Nephron (organoid): ENCODE measurements around the gene NDUFS2.
A peak's percentile ranks its signal among the peaks of the same experiment; 100 is the strongest.

ENCODE experiments used
- H3K27ac Mint-ChIP-seq, 3 experiments: 2 replicates each; pipeline ENCODE4 v1.8.0; 2020; ENCODE audit warnings: mixed read lengths in 3 of 3, mild to moderate bottlenecking in 2 of 3, moderate library complexity in 1 of 3
- H3K27me3 Mint-ChIP-seq: 2 replicates; pipeline ENCODE4 v1.8.0; 2021; ENCODE audit warnings: low read depth, mild to moderate bottlenecking, moderate library complexity, mixed read lengths
- H3K36me3 Mint-ChIP-seq: 2 replicates; pipeline ENCODE4 v1.8.0; 2020; ENCODE audit warnings: low read depth, mixed read lengths
- H3K4me1 Mint-ChIP-seq: 2 replicates; pipeline ENCODE4 v1.8.0; 2020; ENCODE audit warnings: mixed read lengths
- H3K4me3 Mint-ChIP-seq, 3 experiments: 2 replicates each; pipeline ENCODE4 v1.8.0; 2020; ENCODE audit warnings: mild to moderate bottlenecking in 3 of 3, mixed read lengths in 3 of 3, moderate library complexity in 2 of 3
- H3K9me3 Mint-ChIP-seq: 2 replicates; pipeline ENCODE4 v1.8.0; 2020; ENCODE audit warnings: mixed read lengths
- TF ChIP-seq, protein P1 (sequence below), 3 experiments: fragments of 200-600 bp; sonication (generic); IDR thresholded peaks; one replicate each; pipeline ENCODE4 v1.5.0; 2021; ENCODE audit warnings: antibody characterized with exemption in 3 of 3; ENCODE audit not compliant: unreplicated experiment in 3 of 3

The NDUFS2 gene

DNA sequence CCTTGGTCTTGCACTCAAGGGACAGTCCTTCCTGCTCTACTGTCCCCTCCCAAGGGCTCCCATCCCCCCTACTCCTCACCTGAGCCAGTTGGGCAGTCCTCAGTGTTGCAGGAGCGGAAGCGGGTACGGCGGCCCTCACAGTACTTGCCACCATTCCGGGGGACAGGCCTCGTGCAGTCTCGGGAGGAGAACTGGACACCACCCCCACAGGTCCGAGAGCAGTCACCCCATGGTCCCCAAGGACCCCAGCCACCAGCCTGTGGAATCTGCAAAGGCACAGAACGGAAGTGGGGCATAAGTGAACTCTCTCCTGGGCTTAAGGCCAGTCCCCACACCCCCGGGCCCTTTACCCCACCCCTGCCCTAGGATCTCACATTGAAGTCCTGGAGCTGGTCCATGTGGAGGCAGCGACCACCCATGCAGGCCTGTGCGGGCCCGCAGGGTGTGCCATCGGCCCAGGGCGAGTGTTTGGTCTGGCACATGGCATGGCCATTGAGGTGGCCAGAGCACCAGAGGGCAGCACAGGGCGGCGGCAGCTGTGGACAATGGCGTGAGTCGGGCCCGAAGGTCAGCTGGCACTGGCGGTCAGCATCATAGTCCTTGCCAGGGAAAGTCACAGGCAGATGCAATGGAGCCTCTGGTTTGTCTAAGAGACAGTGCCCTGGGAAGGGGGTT is 8.5 kb upstream of the NDUFS2 start:
- no peak overlapping the region for H3K27ac Mint-ChIP-seq
- H3K4me1 Mint-ChIP-seq = peaks cover 27% of the 10 kb centered on the region
- H3K27me3 Mint-ChIP-seq = no peaks in the 10 kb centered on the region
- peaks cover 3% of the 10 kb centered on the region for H3K36me3 Mint-ChIP-seq
- TF ChIP-seq, protein P1, sequence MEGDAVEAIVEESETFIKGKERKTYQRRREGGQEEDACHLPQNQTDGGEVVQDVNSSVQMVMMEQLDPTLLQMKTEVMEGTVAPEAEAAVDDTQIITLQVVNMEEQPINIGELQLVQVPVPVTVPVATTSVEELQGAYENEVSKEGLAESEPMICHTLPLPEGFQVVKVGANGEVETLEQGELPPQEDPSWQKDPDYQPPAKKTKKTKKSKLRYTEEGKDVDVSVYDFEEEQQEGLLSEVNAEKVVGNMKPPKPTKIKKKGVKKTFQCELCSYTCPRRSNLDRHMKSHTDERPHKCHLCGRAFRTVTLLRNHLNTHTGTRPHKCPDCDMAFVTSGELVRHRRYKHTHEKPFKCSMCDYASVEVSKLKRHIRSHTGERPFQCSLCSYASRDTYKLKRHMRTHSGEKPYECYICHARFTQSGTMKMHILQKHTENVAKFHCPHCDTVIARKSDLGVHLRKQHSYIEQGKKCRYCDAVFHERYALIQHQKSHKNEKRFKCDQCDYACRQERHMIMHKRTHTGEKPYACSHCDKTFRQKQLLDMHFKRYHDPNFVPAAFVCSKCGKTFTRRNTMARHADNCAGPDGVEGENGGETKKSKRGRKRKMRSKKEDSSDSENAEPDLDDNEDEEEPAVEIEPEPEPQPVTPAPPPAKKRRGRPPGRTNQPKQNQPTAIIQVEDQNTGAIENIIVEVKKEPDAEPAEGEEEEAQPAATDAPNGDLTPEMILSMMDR (IDR thresholded peaks at IDR 0.05; ENCODE audit: unreplicated experiment in 3 of 3) = no peak
- H3K9me3 Mint-ChIP-seq = no peaks in the 10 kb centered on the region
- H3K4me3 Mint-ChIP-seq = no peak overlapping the region

DNA sequence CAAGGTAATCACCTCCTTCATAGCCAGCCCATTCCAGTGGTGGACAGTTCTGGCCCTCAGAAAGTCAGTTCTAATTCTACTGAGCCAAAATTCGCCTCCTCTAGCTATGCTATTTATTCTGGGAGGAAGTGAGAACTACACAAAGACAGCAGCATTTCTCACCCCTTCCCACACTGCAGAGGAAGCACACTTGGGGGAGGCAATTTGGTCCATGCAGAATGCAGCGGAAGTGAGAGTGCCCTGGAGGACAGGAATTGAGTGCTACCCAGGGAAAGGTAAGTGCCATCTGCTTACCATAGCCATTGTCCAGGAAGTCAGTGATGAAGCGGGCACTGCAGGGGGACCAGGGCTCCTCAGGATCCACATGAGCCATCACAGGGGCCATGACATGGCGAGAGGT is 7.0 kb upstream of the NDUFS2 start:
- Mint-ChIP-seq H3K4me1 (peaks cover 42% of the 10 kb centered on the region), H3K27me3 (no peaks in the 10 kb centered on the region), H3K36me3 (peaks cover 3% of the 10 kb centered on the region), H3K4me3 (peak overlapping the region in 1 of 3 experiments; percentile 47), H3K9me3 (no peaks in the 10 kb centered on the region), H3K27ac (peak overlapping the region; percentile 22 to 53 (median 53))
- TF ChIP-seq, protein P1 (IDR thresholded peaks at IDR 0.05; ENCODE audit: unreplicated experiment in 3 of 3) = no peak

DNA sequence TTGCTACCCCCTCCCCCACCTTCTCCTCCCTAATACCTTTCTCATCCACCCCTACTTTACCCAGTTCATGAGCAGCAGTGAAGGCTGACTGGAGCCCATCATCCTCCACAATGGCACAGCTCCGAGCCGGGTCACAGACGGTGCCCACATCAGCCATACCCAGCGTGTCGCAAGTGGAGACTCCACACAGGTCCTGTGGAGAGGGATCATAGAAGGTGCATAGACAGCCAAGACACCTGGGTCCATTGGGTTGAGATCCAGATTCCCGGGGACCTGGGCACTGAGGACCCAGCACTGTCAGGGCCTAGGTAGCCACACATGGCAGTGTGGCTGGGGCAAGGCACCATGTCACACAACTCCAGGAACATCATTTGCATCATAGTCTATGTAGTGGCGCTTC is 6.1 kb upstream of the NDUFS2 start:
- Mint-ChIP-seq H3K4me3 (peak overlapping the region in 2 of 3 experiments; percentile 31 to 46), H3K27ac (peak overlapping the region; percentile 92 to 99 (median 96)), H3K36me3 (peaks cover 3% of the 10 kb centered on the region), H3K27me3 (no peaks in the 10 kb centered on the region), H3K4me1 (peaks cover 51% of the 10 kb centered on the region), H3K9me3 (no peaks in the 10 kb centered on the region)
- TF ChIP-seq, protein P1 (IDR thresholded peaks at IDR 0.05; ENCODE audit: unreplicated experiment in 3 of 3) = no peak

DNA sequence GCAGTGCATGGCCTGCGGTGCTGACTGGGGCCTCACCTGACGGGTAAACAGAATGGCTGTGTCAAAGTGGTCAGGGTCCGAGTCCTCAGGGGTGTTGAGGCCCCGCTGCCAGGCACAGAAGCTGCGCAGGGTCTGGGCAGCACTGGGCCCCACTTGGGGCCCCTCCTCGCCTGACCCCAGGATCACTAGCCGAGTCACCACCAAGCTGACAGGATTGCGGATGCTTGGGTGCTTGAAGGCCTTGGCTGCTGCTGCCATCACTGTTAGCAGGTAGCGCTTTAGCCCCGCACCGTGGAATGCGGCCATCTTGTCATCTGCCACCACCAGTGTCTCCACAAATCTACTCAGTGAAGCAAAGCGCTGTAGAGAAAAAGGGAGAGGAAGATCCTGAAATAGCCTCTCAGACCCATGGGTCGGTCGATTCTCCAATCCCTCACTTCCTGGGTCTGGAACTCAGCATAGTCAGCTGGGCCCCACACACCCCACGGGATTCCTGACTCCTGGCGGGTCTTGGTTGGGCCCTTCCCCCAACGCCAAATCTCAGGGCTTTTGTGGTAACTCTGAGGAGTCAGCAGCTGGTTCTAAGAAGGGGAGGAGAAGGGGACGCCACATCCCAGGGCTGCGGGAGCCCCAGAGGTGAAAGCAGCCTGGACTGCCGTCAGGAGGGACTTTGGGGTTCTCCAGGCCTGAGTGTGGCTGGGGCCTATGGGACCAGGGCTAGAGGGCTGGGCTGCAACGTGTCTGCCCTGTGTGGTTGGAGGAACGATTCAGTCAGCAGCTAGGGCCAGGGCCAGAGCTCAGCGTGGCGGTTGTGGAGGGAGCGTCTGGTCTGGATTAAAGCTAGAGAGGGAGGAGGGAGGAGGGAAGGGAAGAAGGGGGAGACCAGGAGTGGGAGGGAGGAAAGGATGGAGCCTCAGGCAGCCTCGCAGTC is 5.4 kb upstream of the NDUFS2 start:
- Mint-ChIP-seq H3K27ac (peak overlapping the region; percentile 92 to 99 (median 96)), H3K36me3 (peaks cover 3% of the 10 kb centered on the region), H3K4me3 (peak overlapping the region; percentile 81 to 91 (median 88)), H3K4me1 (peaks cover 58% of the 10 kb centered on the region), H3K27me3 (no peaks in the 10 kb centered on the region), H3K9me3 (no peaks in the 10 kb centered on the region)
- TF ChIP-seq, protein P1 (IDR thresholded peaks at IDR 0.05; ENCODE audit: unreplicated experiment in 3 of 3) = no peak

DNA sequence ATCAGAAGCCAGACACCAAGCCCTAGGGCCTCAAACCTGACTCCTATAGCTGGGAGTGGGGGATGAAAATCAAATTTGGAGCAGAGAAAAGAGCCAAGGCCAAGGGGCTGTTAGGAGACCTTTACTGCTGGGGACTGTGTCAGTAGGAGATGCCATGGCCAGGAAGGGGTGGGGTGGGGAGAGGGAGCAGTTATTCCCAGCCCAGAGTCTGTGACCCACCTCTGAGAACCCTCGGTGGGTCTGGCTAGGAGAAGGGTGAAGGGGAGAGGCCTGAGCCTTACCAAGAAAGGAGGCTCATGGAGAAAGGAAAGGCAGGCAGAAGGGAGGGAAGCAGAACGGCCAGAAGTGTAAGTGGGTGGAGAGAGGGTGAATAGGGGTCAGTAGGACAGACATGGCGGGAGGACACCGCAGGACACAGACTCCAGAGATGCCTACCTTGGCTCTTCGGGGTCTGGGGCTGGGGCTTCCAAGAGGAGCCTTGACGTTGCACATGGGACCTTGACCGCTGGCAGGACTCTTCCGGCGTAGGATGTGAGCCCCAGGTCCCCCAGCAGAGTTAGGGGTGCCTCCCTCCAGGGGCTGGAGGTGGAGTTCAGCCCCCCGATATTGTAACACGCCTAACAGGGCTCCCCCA is 4.5 kb upstream of the NDUFS2 start:
- TF ChIP-seq, protein P1 (IDR thresholded peaks at IDR 0.05; ENCODE audit: unreplicated experiment in 3 of 3) = no peak
- peak overlapping the region; percentile 81 to 91 (median 88) for H3K4me3 Mint-ChIP-seq
- peaks cover 60% of the 10 kb centered on the region for H3K4me1 Mint-ChIP-seq
- no peaks in the 10 kb centered on the region for H3K27me3 Mint-ChIP-seq
- no peaks in the 10 kb centered on the region for H3K9me3 Mint-ChIP-seq
- H3K36me3 Mint-ChIP-seq = peaks cover under 1% of the 10 kb centered on the region
- peak overlapping the region; percentile 92 to 99 (median 96) for H3K27ac Mint-ChIP-seq
